ENCODE results near the gene PCDH9. TPM values are rescaled to one million over a fixed set of nuclear protein-coding genes. Genes with fewer than 3 reads are reported as not detected.

PCDH9 gene
- total and polyA plus RNA-seq, 10 of the 15 experiments (the other 5 are each of a cell fraction or from before 2014, with no cell fraction given) = 0.02 to 2.3 (median 0.05) TPM; not detected in 1

DNA sequence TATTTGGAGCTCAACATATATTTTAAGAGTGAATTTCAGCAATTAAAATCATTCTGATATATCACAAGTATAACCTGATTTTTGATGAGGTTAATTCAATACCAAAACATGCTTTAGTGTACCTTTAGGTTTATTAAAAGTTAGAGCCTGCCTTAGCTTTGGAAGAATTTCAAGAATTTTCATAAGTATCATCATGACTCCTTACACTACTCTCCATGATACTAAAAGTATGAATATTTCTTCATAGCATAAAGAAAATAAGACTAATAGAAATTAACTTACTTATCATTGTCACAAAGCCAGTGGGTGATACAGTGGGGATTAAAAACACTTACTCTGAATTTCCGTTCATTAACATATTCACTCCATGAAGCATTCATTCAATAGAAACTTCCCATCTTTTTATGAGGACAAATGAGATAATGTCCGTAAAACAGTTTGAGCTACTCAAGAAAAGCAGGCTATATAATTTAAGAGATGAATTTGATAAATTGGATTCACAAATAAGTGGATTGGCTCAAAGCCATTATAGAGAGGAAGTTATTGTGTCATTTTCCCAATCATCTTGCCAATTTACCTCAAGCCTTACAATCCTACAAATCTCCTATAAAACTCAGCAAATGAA lies 214.0 kb downstream of the PCDH9 start:
- DNase-seq (ENCODE audit: low read depth, low spot score) (no peak), ATAC-seq (no peak), FAIRE-seq (no peak)
- WGBS (ENCODE audit: insufficient coverage, insufficient replicate concordance, low lambda C conversion rate, missing lambda C conversion rate) = 17% methylated on average over 2 of the region's 2 CpGs
- Histone ChIP-seq H2AFZ (ENCODE audit: control insufficient read depth, low read depth, low read length) (no peak overlapping the region), H3K4me2 (ENCODE audit: control insufficient read depth, insufficient read depth) (no peak overlapping the region), H3K27me3 (replicated peaks in 1 of 2; ENCODE audit: control insufficient read depth in 2 of 2, insufficient read depth in 2 of 2, low read length in 1 of 2) (no peaks in the 10 kb centered on the region), H3K36me3 (ENCODE audit: control insufficient read depth in 2 of 2, insufficient read depth in 2 of 2, low read length in 1 of 2) (no peaks in the 10 kb centered on the region), H3K4me1 (ENCODE audit: control insufficient read depth, insufficient read depth, low read length) (no peaks in the 10 kb centered on the region), H4K20me1 (ENCODE audit: control insufficient read depth, insufficient read depth) (no peaks in the 10 kb centered on the region), H3K4me3 (no peak overlapping the region), H3K27ac (ENCODE audit: control insufficient read depth, insufficient read depth) (no peak overlapping the region), H3K79me2 (ENCODE audit: control insufficient read depth, insufficient read depth, low read length) (no peaks in the 10 kb centered on the region), H3K9me3 (replicated peaks; ENCODE audit: control insufficient read depth, insufficient read depth, low read length) (no peaks in the 10 kb centered on the region), H3K9ac (ENCODE audit: control insufficient read depth, insufficient read depth, low read length) (no peak overlapping the region)
- intact Hi-C loops (cut with micrococcal nuclease; ENCODE audit: unreplicated experiment) (no loop called here), in situ Hi-C loops (cut with MboI) (no loop called here)
- no TSS peak for BruUV-seq (replicated peaks)
- ChIA-PET SMC1A (ENCODE audit: uncharacterized antibody, unreplicated experiment) (interaction anchor here (0.7 kb wide), 1 partner anchor 163 kb away, joined by 3 read pairs; no protein-coding TSS in a partner anchor), RAD21 (ENCODE audit: unreplicated experiment) (interaction anchor here (0.8 kb wide), 1 partner anchor 16 kb away, joined by 4 read pairs; no protein-coding TSS in a partner anchor), CTCF (interaction anchor here (0.7 kb wide), 1 partner anchor 9 kb away, joined by 3 read pairs; no protein-coding TSS in a partner anchor), POLR2A (no interaction called here)
- TF ChIP-seq, protein P1, sequence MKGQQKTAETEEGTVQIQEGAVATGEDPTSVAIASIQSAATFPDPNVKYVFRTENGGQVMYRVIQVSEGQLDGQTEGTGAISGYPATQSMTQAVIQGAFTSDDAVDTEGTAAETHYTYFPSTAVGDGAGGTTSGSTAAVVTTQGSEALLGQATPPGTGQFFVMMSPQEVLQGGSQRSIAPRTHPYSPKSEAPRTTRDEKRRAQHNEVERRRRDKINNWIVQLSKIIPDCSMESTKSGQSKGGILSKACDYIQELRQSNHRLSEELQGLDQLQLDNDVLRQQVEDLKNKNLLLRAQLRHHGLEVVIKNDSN (IDR thresholded peaks at IDR 0.05; ENCODE audit: borderline replicate concordance, extremely low read length, insufficient read depth, low read depth, low read length) = no peak
- TF ChIP-seq ZNF274 (IDR thresholded peaks at IDR 0.05; ENCODE audit: insufficient read depth, insufficient read length) (no peak), RAD21 (IDR thresholded peaks at IDR 0.05; ENCODE audit: insufficient read depth, low read depth, low read length) (no peak), NBN (IDR thresholded peaks at IDR 0.05) (no peak), TARDBP (IDR thresholded peaks at IDR 0.05; ENCODE audit: borderline replicate concordance) (no peak), ZNF384 (IDR thresholded peaks at IDR 0.05; ENCODE audit: borderline replicate concordance, low read depth, low read length) (no peak), TAF1 (IDR thresholded peaks at IDR 0.05; ENCODE audit: borderline replicate concordance, low read depth, low read length) (no peak), SMC3 (IDR thresholded peaks at IDR 0.05; ENCODE audit: borderline replicate concordance, low read length) (no peak), PAX5 (IDR thresholded peaks at IDR 0.05; ENCODE audit: borderline replicate concordance, low read depth, low read length) (no peak), MXI1 (IDR thresholded peaks at IDR 0.05; ENCODE audit: low read depth, low read length) (no peak), EP300 (IDR thresholded peaks at IDR 0.05; ENCODE audit: borderline replicate concordance in 1 of 2, control insufficient read depth in 1 of 2, low read depth in 2 of 2, low read length in 2 of 2) (no peak), YY1 (IDR thresholded peaks at IDR 0.05; ENCODE audit: low read depth, low read length) (no peak), RFX5 (IDR thresholded peaks at IDR 0.05; ENCODE audit: low read depth, low read length) (no peak)
- TF ChIP-seq, protein P2, sequence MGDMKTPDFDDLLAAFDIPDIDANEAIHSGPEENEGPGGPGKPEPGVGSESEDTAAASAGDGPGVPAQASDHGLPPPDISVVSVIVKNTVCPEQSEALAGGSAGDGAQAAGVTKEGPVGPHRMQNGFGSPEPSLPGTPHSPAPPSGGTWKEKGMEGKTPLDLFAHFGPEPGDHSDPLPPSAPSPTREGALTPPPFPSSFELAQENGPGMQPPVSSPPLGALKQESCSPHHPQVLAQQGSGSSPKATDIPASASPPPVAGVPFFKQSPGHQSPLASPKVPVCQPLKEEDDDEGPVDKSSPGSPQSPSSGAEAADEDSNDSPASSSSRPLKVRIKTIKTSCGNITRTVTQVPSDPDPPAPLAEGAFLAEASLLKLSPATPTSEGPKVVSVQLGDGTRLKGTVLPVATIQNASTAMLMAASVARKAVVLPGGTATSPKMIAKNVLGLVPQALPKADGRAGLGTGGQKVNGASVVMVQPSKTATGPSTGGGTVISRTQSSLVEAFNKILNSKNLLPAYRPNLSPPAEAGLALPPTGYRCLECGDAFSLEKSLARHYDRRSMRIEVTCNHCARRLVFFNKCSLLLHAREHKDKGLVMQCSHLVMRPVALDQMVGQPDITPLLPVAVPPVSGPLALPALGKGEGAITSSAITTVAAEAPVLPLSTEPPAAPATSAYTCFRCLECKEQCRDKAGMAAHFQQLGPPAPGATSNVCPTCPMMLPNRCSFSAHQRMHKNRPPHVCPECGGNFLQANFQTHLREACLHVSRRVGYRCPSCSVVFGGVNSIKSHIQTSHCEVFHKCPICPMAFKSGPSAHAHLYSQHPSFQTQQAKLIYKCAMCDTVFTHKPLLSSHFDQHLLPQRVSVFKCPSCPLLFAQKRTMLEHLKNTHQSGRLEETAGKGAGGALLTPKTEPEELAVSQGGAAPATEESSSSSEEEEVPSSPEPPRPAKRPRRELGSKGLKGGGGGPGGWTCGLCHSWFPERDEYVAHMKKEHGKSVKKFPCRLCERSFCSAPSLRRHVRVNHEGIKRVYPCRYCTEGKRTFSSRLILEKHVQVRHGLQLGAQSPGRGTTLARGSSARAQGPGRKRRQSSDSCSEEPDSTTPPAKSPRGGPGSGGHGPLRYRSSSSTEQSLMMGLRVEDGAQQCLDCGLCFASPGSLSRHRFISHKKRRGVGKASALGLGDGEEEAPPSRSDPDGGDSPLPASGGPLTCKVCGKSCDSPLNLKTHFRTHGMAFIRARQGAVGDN (IDR thresholded peaks at IDR 0.05) = no peak
- TF ChIP-seq, protein P3, sequence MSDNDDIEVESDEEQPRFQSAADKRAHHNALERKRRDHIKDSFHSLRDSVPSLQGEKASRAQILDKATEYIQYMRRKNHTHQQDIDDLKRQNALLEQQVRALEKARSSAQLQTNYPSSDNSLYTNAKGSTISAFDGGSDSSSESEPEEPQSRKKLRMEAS (IDR thresholded peaks at IDR 0.05; ENCODE audit: low read depth, low read length) = no peak
- TF ChIP-seq, protein P4, sequence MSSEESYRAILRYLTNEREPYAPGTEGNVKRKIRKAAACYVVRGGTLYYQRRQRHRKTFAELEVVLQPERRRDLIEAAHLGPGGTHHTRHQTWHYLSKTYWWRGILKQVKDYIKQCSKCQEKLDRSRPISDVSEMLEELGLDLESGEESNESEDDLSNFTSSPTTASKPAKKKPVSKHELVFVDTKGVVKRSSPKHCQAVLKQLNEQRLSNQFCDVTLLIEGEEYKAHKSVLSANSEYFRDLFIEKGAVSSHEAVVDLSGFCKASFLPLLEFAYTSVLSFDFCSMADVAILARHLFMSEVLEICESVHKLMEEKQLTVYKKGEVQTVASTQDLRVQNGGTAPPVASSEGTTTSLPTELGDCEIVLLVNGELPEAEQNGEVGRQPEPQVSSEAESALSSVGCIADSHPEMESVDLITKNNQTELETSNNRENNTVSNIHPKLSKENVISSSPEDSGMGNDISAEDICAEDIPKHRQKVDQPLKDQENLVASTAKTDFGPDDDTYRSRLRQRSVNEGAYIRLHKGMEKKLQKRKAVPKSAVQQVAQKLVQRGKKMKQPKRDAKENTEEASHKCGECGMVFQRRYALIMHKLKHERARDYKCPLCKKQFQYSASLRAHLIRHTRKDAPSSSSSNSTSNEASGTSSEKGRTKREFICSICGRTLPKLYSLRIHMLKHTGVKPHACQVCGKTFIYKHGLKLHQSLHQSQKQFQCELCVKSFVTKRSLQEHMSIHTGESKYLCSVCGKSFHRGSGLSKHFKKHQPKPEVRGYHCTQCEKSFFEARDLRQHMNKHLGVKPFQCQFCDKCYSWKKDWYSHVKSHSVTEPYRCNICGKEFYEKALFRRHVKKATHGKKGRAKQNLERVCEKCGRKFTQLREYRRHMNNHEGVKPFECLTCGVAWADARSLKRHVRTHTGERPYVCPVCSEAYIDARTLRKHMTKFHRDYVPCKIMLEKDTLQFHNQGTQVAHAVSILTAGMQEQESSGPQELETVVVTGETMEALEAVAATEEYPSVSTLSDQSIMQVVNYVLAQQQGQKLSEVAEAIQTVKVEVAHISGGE (CRISPR knock-in tag; IDR thresholded peaks at IDR 0.05) = no peak
